KMS-11 (cell line): ENCODE data around the gene TAF11.

Experiments used
- H2AFZ ChIP-seq: fragments of 200-600 bp; sonication (generic); 2 replicates; pipeline ENCODE4 v1.6.1; 2016; ENCODE audit warnings: antibody characterized with exemption, mixed run types, low read depth
- H3K27ac ChIP-seq: fragments of 200-600 bp; sonication (generic); 2 replicates; pipeline ENCODE4 v1.6.1; 2016; ENCODE audit warnings: mild to moderate bottlenecking, mixed run types
- H3K27me3 ChIP-seq: fragments of 200-600 bp; sonication (generic); 2 replicates; pipeline ENCODE4 v1.6.1; 2017; ENCODE audit warnings: mild to moderate bottlenecking, low read depth, mixed run types, moderate library complexity; ENCODE audit not compliant: insufficient read depth
- H3K36me3 ChIP-seq: fragments of 200-600 bp; sonication (generic); 2 replicates; pipeline ENCODE4 v1.6.1; 2017; ENCODE audit warnings: mild to moderate bottlenecking, mixed run types; ENCODE audit not compliant: insufficient read depth
- H3K4me1 ChIP-seq: fragments of 200-600 bp; sonication (generic); 2 replicates; pipeline ENCODE4 v1.6.1; 2016; ENCODE audit warnings: mild to moderate bottlenecking, low read depth, mixed run types; ENCODE audit not compliant: poor library complexity, severe bottlenecking
- H3K4me2 ChIP-seq: fragments of 200-600 bp; sonication (generic); 2 replicates; pipeline ENCODE4 v1.7.0; 2016; ENCODE audit warnings: mild to moderate bottlenecking, mixed run types
- H3K4me3 ChIP-seq: fragments of 200-600 bp; sonication (generic); IDR thresholded peaks from 2 replicates; pipeline ENCODE4 v1.6.1; 2017; ENCODE audit warnings: low read depth, low read length, mixed read lengths; ENCODE audit not compliant: insufficient read depth
- H3K79me2 ChIP-seq: fragments of 200-600 bp; sonication (generic); 2 replicates; pipeline ENCODE4 v1.6.1; 2016; ENCODE audit warnings: low read depth, mixed run types; ENCODE audit not compliant: insufficient read depth
- H3K9ac ChIP-seq: fragments of 200-600 bp; sonication (generic); 2 replicates; pipeline ENCODE4 v1.6.1; 2016; ENCODE audit warnings: mild to moderate bottlenecking, mixed run types
- H4K20me1 ChIP-seq: fragments of 200-600 bp; sonication (generic); 2 replicates; pipeline ENCODE4 v1.6.1; 2016; ENCODE audit warnings: mild to moderate bottlenecking, mixed run types; ENCODE audit not compliant: insufficient read depth
- CTCF ChIP-seq: fragments of 200-600 bp; sonication (generic); conservative IDR thresholded peaks from 2 replicates; pipeline ENCODE4 v1.6.1; 2017; ENCODE audit warnings: low read depth, mild to moderate bottlenecking, antibody characterized with exemption, low read length, moderate library complexity, mixed read lengths

TAF11 gene

GRCh38 chr6:34864007-34864406 lies 23.8 kb downstream of the TAF11 start:
- H3K4me2 ChIP-seq: no peak overlapping the region

GRCh38 chr6:34860776-34861175 lies 27.1 kb downstream of the TAF11 start:
- no peak for TF ChIP-seq CTCF
- Histone ChIP-seq H3K27me3 (no peaks in the 10 kb centered on the region), H3K36me3 (no peaks in the 10 kb centered on the region)

More at GRCh38 chr6:34864007-34864406, 23.8 kb downstream of the TAF11 start:
- H2AFZ ChIP-seq: no peak overlapping the region
- H3K9ac ChIP-seq: no peak overlapping the region
- H4K20me1 ChIP-seq: no peaks in the 10 kb centered on the region
- H3K27ac ChIP-seq: no peak overlapping the region
- H3K27me3 ChIP-seq: no peaks in the 10 kb centered on the region
- no peak for TF ChIP-seq CTCF
- H3K4me1 ChIP-seq: peaks cover 8% of the 10 kb centered on the region
- H3K79me2 ChIP-seq: no peaks in the 10 kb centered on the region
- H3K36me3 ChIP-seq: 0 out of 2 replicates have a peak, but pooled peaks cover 3% of the 10 kb centered on the region
- H3K4me3 ChIP-seq: no peak overlapping the region

GRCh38 chr6:34859951-34860350 lies 27.9 kb downstream of the TAF11 start:
- Histone ChIP-seq H4K20me1 (no peaks in the 10 kb centered on the region), H3K4me1 (no peaks in the 10 kb centered on the region), H2AFZ (no peak overlapping the region), H3K4me3 (no peak overlapping the region), H3K27me3 (no peaks in the 10 kb centered on the region), H3K27ac (no peak overlapping the region), H3K79me2 (no peaks in the 10 kb centered on the region), H3K9ac (no peak overlapping the region), H3K4me2 (no peak overlapping the region), H3K36me3 (no peaks in the 10 kb centered on the region)
- TF ChIP-seq CTCF: no peak

More at GRCh38 chr6:34860776-34861175, 27.1 kb downstream of the TAF11 start:
- Histone ChIP-seq H4K20me1 (no peaks in the 10 kb centered on the region), H3K9ac (no peak overlapping the region), H3K79me2 (no peaks in the 10 kb centered on the region), H3K4me1 (no peaks in the 10 kb centered on the region), H2AFZ (no peak overlapping the region), H3K4me2 (no peak overlapping the region), H3K4me3 (no peak overlapping the region), H3K27ac (no peak overlapping the region)

- H3K4me1 ChIP-seq: no peaks in the 10 kb centered on the region
- H3K9ac ChIP-seq: no peak overlapping the region
- no peaks in the 10 kb centered on the region for H3K27me3 ChIP-seq
- H3K4me3 ChIP-seq: no peak overlapping the region
- no peak overlapping the region for H3K4me2 ChIP-seq
- H3K79me2 ChIP-seq: no peaks in the 10 kb centered on the region
- no peak for TF ChIP-seq CTCF
- no peak overlapping the region for H2AFZ ChIP-seq
- no peaks in the 10 kb centered on the region for H4K20me1 ChIP-seq
- H3K36me3 ChIP-seq: no peaks in the 10 kb centered on the region
- no peak overlapping the region for H3K27ac ChIP-seq
These were observed 29.2 kb downstream of the TAF11 start for GRCh38 chr6:34858681-34859080.
